Progenitor cell of endocrine pancreas (in vitro differentiated cells): ENCODE measurements around the gene LASP1NB.
A peak's percentile ranks its signal among the peaks of the same experiment; 100 is the strongest.
"Not testable (repeated sequence)": the region's sequence is repeated elsewhere in the genome, so short reads cannot be mapped to it uniquely, and the experiment has no call there.

Source experiments
- DNase-seq: peaks from one replicate; pipeline ENCODE4 v3.0.0; 2021; ENCODE audit warnings: low spot score; ENCODE audit not compliant: unreplicated experiment
- H3K27ac Mint-ChIP-seq: 2 replicates; pipeline ENCODE4 v1.8.0; 2021; ENCODE audit warnings: mild to moderate bottlenecking, moderate library complexity, mixed read lengths
- H3K27me3 Mint-ChIP-seq: 2 replicates; pipeline ENCODE4 v1.8.0; 2021; ENCODE audit warnings: mixed read lengths
- H3K36me3 Mint-ChIP-seq: 2 replicates; pipeline ENCODE4 v1.8.0; 2022; ENCODE audit warnings: mixed read lengths; ENCODE audit not compliant: insufficient read depth
- H3K4me1 Mint-ChIP-seq: 2 replicates; pipeline ENCODE4 v1.8.0; 2021; ENCODE audit warnings: low read depth, mixed read lengths
- H3K4me3 Mint-ChIP-seq: 2 replicates; pipeline ENCODE4 v1.8.0; 2021; ENCODE audit warnings: low read depth, mild to moderate bottlenecking, moderate library complexity, mixed read lengths
- H3K9me3 Mint-ChIP-seq: 2 replicates; pipeline ENCODE4 v1.8.0; 2021; ENCODE audit warnings: low read depth, mixed read lengths
- CTCF ChIP-seq: fragments of 200-600 bp; sonication (generic); IDR thresholded peaks from one replicate; pipeline ENCODE4 v1.5.0; 2021; ENCODE audit warnings: antibody characterized with exemption, mild to moderate bottlenecking; ENCODE audit not compliant: unreplicated experiment

Gene LASP1NB

GRCh38 chr17:38922538-38923297 lies 2.7 kb upstream of the LASP1NB start:
- no peaks in the 10 kb centered on the region for H3K27me3 Mint-ChIP-seq
- peaks cover 11% of the 10 kb centered on the region for H3K4me1 Mint-ChIP-seq

DNA sequence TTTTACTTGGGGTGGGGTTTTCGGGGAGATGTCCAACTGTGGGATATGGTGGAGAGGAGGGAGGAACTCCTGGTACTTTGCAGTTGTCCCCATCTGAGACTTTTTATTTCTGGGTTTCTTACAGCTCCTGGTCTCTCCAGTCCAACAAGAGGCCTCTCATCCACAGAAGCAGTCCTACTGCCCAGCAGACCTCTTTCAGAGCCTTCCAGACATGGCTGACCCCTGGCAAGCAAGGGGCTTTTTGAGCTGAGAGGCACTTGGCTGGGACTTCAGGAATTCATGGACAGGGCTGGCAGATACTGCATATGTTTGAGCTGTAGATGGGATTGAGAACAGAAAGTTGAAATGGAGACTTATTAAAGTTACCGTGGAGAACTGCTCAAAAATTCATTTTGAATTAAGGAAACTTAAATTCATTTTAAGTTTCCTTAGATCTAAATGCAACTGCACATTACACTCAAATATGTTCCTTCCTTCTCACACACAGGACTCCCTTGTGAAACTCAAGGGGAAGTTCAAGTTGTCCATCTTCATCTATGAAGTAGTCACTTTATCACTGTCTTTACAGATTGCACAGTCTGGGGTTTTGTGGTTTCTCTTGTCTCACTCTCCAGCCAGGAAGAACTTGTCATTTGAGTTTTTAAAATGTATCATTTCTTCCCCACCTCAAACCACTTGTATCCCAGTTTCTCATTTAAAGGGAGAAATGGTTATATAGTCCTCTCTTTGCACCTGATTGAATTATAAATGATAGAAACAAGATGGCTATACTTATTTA lies 1.1 kb downstream of the LASP1NB start:
- Mint-ChIP-seq H3K36me3 (peaks cover 1% of the 10 kb centered on the region), H3K9me3 (peaks cover 3% of the 10 kb centered on the region), H3K4me3 (no peak overlapping the region), H3K27ac (no peak overlapping the region), H3K27me3 (no peaks in the 10 kb centered on the region), H3K4me1 (peaks cover 11% of the 10 kb centered on the region)
- DNase-seq: no peak
- TF ChIP-seq CTCF: no peak

More at GRCh38 chr17:38922538-38923297, 2.7 kb upstream of the LASP1NB start:
- H3K36me3 Mint-ChIP-seq: peaks cover 7% of the 10 kb centered on the region
- peak overlapping the region; percentile 2 for H3K27ac Mint-ChIP-seq
- no peak for TF ChIP-seq CTCF
- DNase-seq: no peak
- H3K4me3 Mint-ChIP-seq: no peak overlapping the region
- no peaks in the 10 kb centered on the region for H3K9me3 Mint-ChIP-seq

- H3K4me3 Mint-ChIP-seq, H3K27me3 Mint-ChIP-seq, H3K9me3 Mint-ChIP-seq, H3K27ac Mint-ChIP-seq, H3K4me1 Mint-ChIP-seq, DNase-seq, H3K36me3 Mint-ChIP-seq: not testable (repeated sequence)
Measured at GRCh38 chr17:38930782-38931181, 5.4 kb downstream of the LASP1NB start.

DNA sequence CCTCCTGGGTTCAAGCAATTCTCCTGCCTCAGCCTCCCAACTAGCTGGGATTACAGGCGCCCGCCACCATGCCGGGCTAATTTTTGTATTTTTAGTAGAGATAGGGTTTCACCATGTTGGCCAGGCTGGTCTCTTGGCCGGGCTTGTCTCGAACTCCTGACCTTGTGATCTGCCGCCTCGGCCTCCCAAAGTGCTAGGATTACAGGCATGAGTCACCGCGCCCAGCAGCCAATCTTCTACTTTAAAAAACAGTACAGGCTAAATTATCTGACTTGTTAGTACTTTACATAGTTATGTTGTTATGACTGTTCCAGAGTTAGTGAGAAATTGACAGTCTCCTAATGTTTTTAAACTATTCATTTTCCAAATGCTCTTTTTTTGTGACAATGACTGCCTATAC lies 8.5 kb downstream of the LASP1NB start:
- not testable (repeated sequence) for H3K36me3 Mint-ChIP-seq, H3K4me1 Mint-ChIP-seq, H3K9me3 Mint-ChIP-seq, H3K27me3 Mint-ChIP-seq, DNase-seq, H3K27ac Mint-ChIP-seq, H3K4me3 Mint-ChIP-seq

GRCh38 chr17:38939987-38940386 lies 14.6 kb downstream of the LASP1NB start:
- Mint-ChIP-seq H3K27ac (no peak overlapping the region), H3K4me1 (no peaks in the 10 kb centered on the region), H3K9me3 (no peaks in the 10 kb centered on the region), H3K27me3 (peaks cover 2% of the 10 kb centered on the region), H3K36me3 (no peaks in the 10 kb centered on the region), H3K4me3 (no peak overlapping the region)
- DNase-seq: no peak
- TF ChIP-seq CTCF: no peak

DNA sequence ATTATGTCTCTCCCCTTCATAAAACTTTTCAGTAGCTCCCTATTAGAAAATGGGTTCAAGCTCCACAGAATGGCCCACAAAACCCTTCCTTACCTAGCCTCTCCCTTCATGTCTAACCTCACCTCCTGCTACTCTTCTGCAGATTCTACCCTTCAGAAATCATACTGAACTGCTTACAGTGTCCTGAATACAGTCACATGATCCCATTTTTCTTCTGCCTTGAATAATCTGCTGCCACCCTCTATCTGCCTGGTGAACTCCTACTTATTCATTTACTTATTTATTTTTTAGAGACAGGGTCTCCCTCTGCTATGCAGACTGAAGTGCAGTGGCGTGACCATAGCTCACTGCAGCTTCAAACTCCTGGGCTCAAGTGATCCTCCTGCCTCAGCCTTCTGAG lies 15.0 kb downstream of the LASP1NB start:
- Mint-ChIP-seq H3K27ac (no peak overlapping the region), H3K4me1 (no peaks in the 10 kb centered on the region), H3K4me3 (no peak overlapping the region), H3K36me3 (no peaks in the 10 kb centered on the region), H3K9me3 (no peaks in the 10 kb centered on the region), H3K27me3 (peaks cover 2% of the 10 kb centered on the region)
- no peak for TF ChIP-seq CTCF
- no peak for DNase-seq
